Neutrophil (primary cell): ENCODE measurements around the gene KDM2B.

Experiments
- H3K27ac ChIP-seq: fragments of 200-600 bp; sonication (generic); 2 replicates; pipeline ENCODE4 v1.5.1; 2016; ENCODE audit warnings: mild to moderate bottlenecking, moderate library complexity
- H3K27me3 ChIP-seq: fragments of 200-600 bp; sonication (generic); 2 replicates; pipeline ENCODE4 v1.6.0; 2016; ENCODE audit warnings: mild to moderate bottlenecking
- H3K36me3 ChIP-seq: fragments of 200-600 bp; sonication (generic); 2 replicates; pipeline ENCODE4 v1.5.1; 2017
- H3K4me1 ChIP-seq, 2 experiments: fragments of 200-600 bp in 1 of 2; sonication (generic) in 1 of 2; 1 replicate in 1 of 2; 2 replicates in 1 of 2; pipeline versions ENCODE4 v1.5.1 to v1.6.1; 2013 to 2016; ENCODE audit warnings: low read depth in 1 of 2, low read length in 1 of 2, mild to moderate bottlenecking in 1 of 2, moderate library complexity in 1 of 2; ENCODE audit not compliant: control insufficient read depth in 1 of 2, insufficient read depth in 1 of 2
- H3K4me3 ChIP-seq, 2 experiments: fragments of 200-600 bp in 1 of 2; sonication (generic) in 1 of 2; 1 replicate in 1 of 2; 2 replicates in 1 of 2; pipeline ENCODE4 v1.5.1; 2013 to 2016; ENCODE audit warnings: low read depth in 1 of 2, low read length in 1 of 2, mild to moderate bottlenecking in 1 of 2, moderate library complexity in 1 of 2
- H3K9me3 ChIP-seq: fragments of 200-600 bp; sonication (generic); 2 replicates; pipeline ENCODE4 v1.5.1; 2016
- TF ChIP-seq, protein P1 (sequence below): fragments of 200-600 bp; sonication (generic); IDR thresholded peaks from 2 replicates; pipeline ENCODE4 v1.5.1; 2016; ENCODE audit warnings: antibody characterized with exemption

Gene KDM2B

GRCh38 chr12:121565076-121565475, 15.7 kb downstream of the KDM2B start:
- H3K4me3 ChIP-seq, result no peak overlapping the region
- no peak overlapping the region for H3K27ac ChIP-seq
- TF ChIP-seq, protein P1, sequence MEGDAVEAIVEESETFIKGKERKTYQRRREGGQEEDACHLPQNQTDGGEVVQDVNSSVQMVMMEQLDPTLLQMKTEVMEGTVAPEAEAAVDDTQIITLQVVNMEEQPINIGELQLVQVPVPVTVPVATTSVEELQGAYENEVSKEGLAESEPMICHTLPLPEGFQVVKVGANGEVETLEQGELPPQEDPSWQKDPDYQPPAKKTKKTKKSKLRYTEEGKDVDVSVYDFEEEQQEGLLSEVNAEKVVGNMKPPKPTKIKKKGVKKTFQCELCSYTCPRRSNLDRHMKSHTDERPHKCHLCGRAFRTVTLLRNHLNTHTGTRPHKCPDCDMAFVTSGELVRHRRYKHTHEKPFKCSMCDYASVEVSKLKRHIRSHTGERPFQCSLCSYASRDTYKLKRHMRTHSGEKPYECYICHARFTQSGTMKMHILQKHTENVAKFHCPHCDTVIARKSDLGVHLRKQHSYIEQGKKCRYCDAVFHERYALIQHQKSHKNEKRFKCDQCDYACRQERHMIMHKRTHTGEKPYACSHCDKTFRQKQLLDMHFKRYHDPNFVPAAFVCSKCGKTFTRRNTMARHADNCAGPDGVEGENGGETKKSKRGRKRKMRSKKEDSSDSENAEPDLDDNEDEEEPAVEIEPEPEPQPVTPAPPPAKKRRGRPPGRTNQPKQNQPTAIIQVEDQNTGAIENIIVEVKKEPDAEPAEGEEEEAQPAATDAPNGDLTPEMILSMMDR, result no peak
- no peaks in the 10 kb centered on the region for H3K9me3 ChIP-seq
- H3K36me3 ChIP-seq, result no peaks in the 10 kb centered on the region
- no peaks in the 10 kb centered on the region for H3K27me3 ChIP-seq
- H3K4me1 ChIP-seq, result no peaks in the 10 kb centered on the region

- Histone ChIP-seq H3K27ac (no peak overlapping the region), H3K27me3 (no peaks in the 10 kb centered on the region), H3K36me3 (no peaks in the 10 kb centered on the region), H3K9me3 (no peaks in the 10 kb centered on the region), H3K4me1 (no peaks in the 10 kb centered on the region), H3K4me3 (no peak overlapping the region)
- TF ChIP-seq, protein P1, result no peak
Measured at GRCh38 chr12:121562488-121562887, 18.3 kb downstream of the KDM2B start.

GRCh38 chr12:121561009-121561395, 19.8 kb downstream of the KDM2B start:
- TF ChIP-seq, protein P1, result no peak
- Histone ChIP-seq H3K9me3 (no peaks in the 10 kb centered on the region), H3K4me3 (no peak overlapping the region), H3K36me3 (no peaks in the 10 kb centered on the region), H3K4me1 (no peaks in the 10 kb centered on the region), H3K27me3 (no peaks in the 10 kb centered on the region), H3K27ac (no peak overlapping the region)

DNA sequence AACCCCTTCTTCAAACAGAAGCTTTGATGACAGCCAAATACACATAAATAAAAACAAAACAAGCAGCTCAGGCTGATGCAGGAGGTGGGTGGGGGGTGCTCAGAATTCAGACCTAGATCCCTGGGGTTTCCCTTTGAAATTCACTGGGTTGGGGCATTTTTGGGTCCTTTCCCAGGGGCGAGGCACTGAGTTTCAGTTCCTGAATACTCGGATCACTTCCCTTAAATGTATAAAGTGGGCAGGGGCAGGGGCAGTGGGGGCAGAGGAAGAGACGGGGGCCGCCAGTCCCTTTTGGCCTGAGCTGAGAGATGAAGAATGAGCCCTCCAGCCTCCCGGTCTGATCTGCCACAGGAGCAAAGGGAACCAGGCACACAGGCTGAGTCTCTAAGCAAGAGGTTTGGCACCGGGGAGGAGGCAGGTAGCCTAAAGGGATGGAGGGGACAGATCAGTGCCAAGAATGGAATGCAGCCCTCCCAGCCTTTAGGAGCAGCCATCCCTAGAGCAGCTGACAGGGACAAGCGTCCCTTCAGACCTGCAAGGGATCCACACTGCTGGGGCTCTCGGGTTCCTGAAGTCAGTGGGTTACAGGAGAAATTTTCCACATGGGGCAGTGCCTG, 20.3 kb downstream of the KDM2B start:
- Histone ChIP-seq H3K9me3 (no peaks in the 10 kb centered on the region), H3K27me3 (no peaks in the 10 kb centered on the region), H3K4me1 (no peaks in the 10 kb centered on the region), H3K36me3 (no peaks in the 10 kb centered on the region), H3K4me3 (no peak overlapping the region), H3K27ac (no peak overlapping the region)
- TF ChIP-seq, protein P1, result no peak

- no peaks in the 10 kb centered on the region for H3K9me3 ChIP-seq
- no peaks in the 10 kb centered on the region for H3K27me3 ChIP-seq
- TF ChIP-seq, protein P1, result no peak
- no peaks in the 10 kb centered on the region for H3K4me1 ChIP-seq
- no peaks in the 10 kb centered on the region for H3K36me3 ChIP-seq
- no peak overlapping the region for H3K4me3 ChIP-seq
- H3K27ac ChIP-seq, result no peak overlapping the region
Measured at GRCh38 chr12:121558956-121559355, 21.9 kb downstream of the KDM2B start.
